ENCODE data around the gene CDH11.

CDH11 gene

DNA sequence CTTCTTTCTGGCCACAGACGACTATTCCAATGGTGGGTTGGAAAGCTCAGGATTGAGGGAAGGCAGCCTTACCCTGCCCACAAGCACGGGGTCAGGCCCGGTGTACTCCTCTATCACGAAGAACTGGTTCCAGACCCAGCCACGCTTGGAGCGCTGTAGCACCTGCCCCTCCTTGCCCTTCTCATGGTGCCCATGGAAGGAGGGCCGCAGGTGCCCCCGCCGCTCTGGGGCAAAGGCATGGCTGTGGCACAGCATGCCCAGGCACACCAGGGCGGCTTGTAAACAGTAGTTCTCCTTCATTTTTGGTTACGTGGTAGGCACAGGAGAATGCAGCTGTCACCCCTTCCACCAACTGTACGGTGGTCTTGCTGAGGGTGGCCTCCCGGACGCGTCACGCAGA is 117.3 kb downstream of the CDH11 start:
- Histone ChIP-seq H3K4me2 (ENCODE audit: low read depth, low read length) (no peak overlapping the region), H3K9me3 (replicated peaks; ENCODE audit: insufficient read depth, low read length) (no peaks in the 10 kb centered on the region), H3K4me3 (ENCODE audit: low read length) (no peak overlapping the region), H3K27ac (ENCODE audit: low read length) (no peak overlapping the region), H3K79me2 (ENCODE audit: low read length) (no peaks in the 10 kb centered on the region), H3K27me3 (replicated peaks; ENCODE audit: insufficient read depth, low read length) (no peaks in the 10 kb centered on the region), H4K20me1 (ENCODE audit: insufficient read depth, low read length) (no peaks in the 10 kb centered on the region), H2AFZ (ENCODE audit: low read length) (no peak overlapping the region), H3K4me1 (ENCODE audit: low read length) (no peaks in the 10 kb centered on the region), H3F3A (ENCODE audit: insufficient read depth, low read length) (no peaks in the 10 kb centered on the region), H3K9me2 (replicated peaks; ENCODE audit: insufficient read depth, low read length) (no peaks in the 10 kb centered on the region), H3K36me3 (replicated peaks; ENCODE audit: insufficient read depth, low read length) (no peaks in the 10 kb centered on the region), H3K9ac (ENCODE audit: low read length) (no peak overlapping the region)
- DNase-seq = no peak
- no peak for TF ChIP-seq EZH2phosphoT487 (IDR thresholded peaks at IDR 0.05; ENCODE audit: low read length)
- TF ChIP-seq EZH2 (optimal IDR thresholded peaks at IDR 0.05; ENCODE audit: low read depth, low read length) = no peak
- TF ChIP-seq, protein P1, sequence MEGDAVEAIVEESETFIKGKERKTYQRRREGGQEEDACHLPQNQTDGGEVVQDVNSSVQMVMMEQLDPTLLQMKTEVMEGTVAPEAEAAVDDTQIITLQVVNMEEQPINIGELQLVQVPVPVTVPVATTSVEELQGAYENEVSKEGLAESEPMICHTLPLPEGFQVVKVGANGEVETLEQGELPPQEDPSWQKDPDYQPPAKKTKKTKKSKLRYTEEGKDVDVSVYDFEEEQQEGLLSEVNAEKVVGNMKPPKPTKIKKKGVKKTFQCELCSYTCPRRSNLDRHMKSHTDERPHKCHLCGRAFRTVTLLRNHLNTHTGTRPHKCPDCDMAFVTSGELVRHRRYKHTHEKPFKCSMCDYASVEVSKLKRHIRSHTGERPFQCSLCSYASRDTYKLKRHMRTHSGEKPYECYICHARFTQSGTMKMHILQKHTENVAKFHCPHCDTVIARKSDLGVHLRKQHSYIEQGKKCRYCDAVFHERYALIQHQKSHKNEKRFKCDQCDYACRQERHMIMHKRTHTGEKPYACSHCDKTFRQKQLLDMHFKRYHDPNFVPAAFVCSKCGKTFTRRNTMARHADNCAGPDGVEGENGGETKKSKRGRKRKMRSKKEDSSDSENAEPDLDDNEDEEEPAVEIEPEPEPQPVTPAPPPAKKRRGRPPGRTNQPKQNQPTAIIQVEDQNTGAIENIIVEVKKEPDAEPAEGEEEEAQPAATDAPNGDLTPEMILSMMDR (IDR thresholded peaks at IDR 0.05; ENCODE audit: low read length) = no peak

DNA sequence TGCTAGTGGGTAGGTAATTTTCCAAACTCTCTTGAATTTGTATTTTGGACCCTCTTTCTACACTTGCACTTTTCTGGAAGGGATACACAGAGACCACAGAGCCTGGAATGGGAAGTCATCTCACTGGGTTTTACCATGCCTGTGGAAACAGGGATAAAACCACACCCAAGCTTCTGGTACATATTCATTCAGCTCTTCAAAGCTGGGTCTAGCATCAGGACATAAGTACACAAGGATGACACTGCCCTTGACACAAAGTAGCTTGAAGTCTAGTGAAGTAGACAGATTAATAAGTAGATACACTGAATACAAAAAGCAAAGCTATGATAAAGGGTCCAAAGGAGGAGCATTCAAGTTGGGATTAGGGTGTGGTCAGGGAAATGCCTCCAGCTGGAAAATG is 118.2 kb downstream of the CDH11 start:
- H3K79me2 ChIP-seq (ENCODE audit: low read length) = no peaks in the 10 kb centered on the region
- H3K9me3 ChIP-seq (replicated peaks; ENCODE audit: insufficient read depth, low read length) = no peaks in the 10 kb centered on the region
- H3K4me2 ChIP-seq (ENCODE audit: low read depth, low read length) = no peak overlapping the region
- TF ChIP-seq, protein P1 (IDR thresholded peaks at IDR 0.05; ENCODE audit: low read length) = no peak
- TF ChIP-seq EZH2 (optimal IDR thresholded peaks at IDR 0.05; ENCODE audit: low read depth, low read length) = no peak
- no peak for TF ChIP-seq EZH2phosphoT487 (IDR thresholded peaks at IDR 0.05; ENCODE audit: low read length)
- H3F3A ChIP-seq (ENCODE audit: insufficient read depth, low read length) = no peaks in the 10 kb centered on the region
- H3K36me3 ChIP-seq (replicated peaks; ENCODE audit: insufficient read depth, low read length) = no peaks in the 10 kb centered on the region
- H3K27me3 ChIP-seq (replicated peaks; ENCODE audit: insufficient read depth, low read length) = no peaks in the 10 kb centered on the region
- DNase-seq = no peak
- no peak overlapping the region for H3K4me3 ChIP-seq (ENCODE audit: low read length)
- no peaks in the 10 kb centered on the region for H4K20me1 ChIP-seq (ENCODE audit: insufficient read depth, low read length)
- H3K9ac ChIP-seq (ENCODE audit: low read length) = no peak overlapping the region
- H2AFZ ChIP-seq (ENCODE audit: low read length) = no peak overlapping the region
- H3K4me1 ChIP-seq (ENCODE audit: low read length) = no peaks in the 10 kb centered on the region
- H3K9me2 ChIP-seq (replicated peaks; ENCODE audit: insufficient read depth, low read length) = no peaks in the 10 kb centered on the region
- H3K27ac ChIP-seq (ENCODE audit: low read length) = no peak overlapping the region

DNA sequence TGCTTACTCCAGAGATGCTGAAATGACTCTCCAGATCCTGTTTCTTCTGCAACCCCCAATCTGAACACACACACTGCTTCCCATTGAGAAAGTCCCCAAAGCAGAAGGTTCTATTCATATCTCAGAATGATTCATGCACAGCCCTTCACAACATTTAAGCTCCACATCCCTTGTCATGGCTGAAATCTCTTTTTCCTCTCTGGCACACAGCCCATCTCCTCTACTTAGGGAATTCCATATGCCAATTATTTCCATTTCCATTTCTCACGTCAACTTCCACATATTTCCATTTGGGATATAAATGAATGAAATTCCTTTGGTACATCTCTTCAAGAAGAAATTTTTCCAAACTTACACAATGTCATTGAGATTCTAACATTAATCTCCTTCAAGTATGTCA is 119.6 kb downstream of the CDH11 start:
- Histone ChIP-seq H3K27me3 (replicated peaks; ENCODE audit: insufficient read depth, low read length) (no peaks in the 10 kb centered on the region), H3K4me1 (ENCODE audit: low read length) (no peaks in the 10 kb centered on the region), H3K4me3 (ENCODE audit: low read length) (no peak overlapping the region), H4K20me1 (ENCODE audit: insufficient read depth, low read length) (no peaks in the 10 kb centered on the region), H3K9ac (ENCODE audit: low read length) (no peak overlapping the region), H3K9me3 (replicated peaks; ENCODE audit: insufficient read depth, low read length) (no peaks in the 10 kb centered on the region), H3K9me2 (replicated peaks; ENCODE audit: insufficient read depth, low read length) (no peaks in the 10 kb centered on the region), H2AFZ (ENCODE audit: low read length) (no peak overlapping the region), H3F3A (ENCODE audit: insufficient read depth, low read length) (no peaks in the 10 kb centered on the region), H3K79me2 (ENCODE audit: low read length) (no peaks in the 10 kb centered on the region), H3K36me3 (replicated peaks; ENCODE audit: insufficient read depth, low read length) (no peaks in the 10 kb centered on the region), H3K4me2 (ENCODE audit: low read depth, low read length) (no peak overlapping the region), H3K27ac (ENCODE audit: low read length) (no peak overlapping the region)
- TF ChIP-seq, protein P1 (IDR thresholded peaks at IDR 0.05; ENCODE audit: low read length) = no peak
- TF ChIP-seq EZH2phosphoT487 (IDR thresholded peaks at IDR 0.05; ENCODE audit: low read length) = no peak
- no peak for TF ChIP-seq EZH2 (optimal IDR thresholded peaks at IDR 0.05; ENCODE audit: low read depth, low read length)
- no peak for DNase-seq
